HG02885 (cell line): ENCODE results near the gene ERC2.

Source experiments
- ATAC-seq: cut with Tn5 transposase; IDR thresholded peaks from one replicate; pipeline ENCODE4 v1.9.1; 2021; ENCODE audit warnings: mild to moderate bottlenecking; ENCODE audit not compliant: unreplicated experiment, poor library complexity

The ERC2 gene

GRCh38 chr3:56321383-56321782, 146.9 kb downstream of the ERC2 start:
- no peak for ATAC-seq

- no peak for ATAC-seq
These were observed 147.4 kb downstream of the ERC2 start for GRCh38 chr3:56320883-56321282.

GRCh38 chr3:56318891-56319290, 149.4 kb downstream of the ERC2 start:
- no peak for ATAC-seq

DNA sequence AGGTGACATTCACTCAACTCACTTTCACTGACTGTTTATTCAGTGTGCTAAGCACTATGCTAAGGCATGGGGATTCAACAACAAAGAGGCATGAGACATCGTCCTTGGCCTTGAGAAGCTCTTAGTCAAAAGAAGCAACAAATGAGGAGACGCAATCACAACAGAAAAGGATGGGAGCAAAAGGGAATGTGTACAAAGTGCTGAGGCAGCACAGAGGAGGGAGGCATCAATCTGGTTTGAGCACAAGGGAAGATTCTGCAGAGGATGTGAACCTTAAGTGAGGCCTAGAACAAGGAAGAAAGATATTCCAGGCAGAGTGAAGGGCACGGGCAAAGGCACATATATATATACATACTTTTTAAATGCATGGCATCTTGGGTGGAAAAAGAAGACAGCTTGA, 151.3 kb downstream of the ERC2 start:
- no peak for ATAC-seq

- ATAC-seq: no peak
These were observed 153.4 kb downstream of the ERC2 start for GRCh38 chr3:56314842-56315241.

DNA sequence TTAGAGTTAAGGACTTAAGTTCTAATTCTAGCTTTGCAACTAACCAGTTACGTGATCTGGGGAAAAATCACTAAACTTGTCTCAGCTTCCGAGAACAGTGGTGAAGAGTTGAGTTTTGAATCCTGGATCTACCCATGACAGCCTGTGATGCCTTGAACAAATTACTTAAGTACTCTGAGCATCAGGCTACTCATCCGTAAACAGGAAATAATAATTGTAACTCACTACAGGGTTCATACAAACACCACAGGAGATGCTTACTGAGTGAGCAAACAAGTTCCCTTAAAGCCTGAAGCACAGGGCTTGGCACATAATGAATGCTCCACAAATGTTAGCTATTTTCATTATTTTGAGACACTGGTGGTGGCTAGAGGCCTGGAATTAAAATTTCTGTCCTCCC, 158.8 kb downstream of the ERC2 start:
- ATAC-seq: no peak

GRCh38 chr3:56308471-56308870, 159.8 kb downstream of the ERC2 start:
- no peak for ATAC-seq

DNA sequence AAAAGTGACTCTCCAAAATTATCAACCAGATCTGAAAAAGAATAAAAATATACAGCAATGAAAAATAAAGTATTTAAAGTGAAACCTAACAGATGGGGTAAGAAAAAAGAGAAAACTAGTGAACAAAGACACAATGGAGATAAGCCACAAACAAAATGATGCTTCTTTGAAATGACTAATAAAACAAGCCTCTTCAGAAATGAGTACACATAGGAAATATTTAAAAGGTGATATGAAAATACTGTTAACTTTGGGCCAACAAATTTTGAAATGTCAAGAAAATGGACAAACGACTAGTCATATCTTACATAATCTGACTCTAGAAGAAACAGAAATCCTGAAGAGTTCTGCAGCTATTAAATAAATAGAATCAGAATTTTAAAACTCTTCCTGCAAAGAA, 164.2 kb downstream of the ERC2 start:
- no peak for ATAC-seq

GRCh38 chr3:56303487-56303886, 164.8 kb downstream of the ERC2 start:
- peak; percentile 89 for ATAC-seq

- ATAC-seq: no peak
These were observed 165.8 kb downstream of the ERC2 start for GRCh38 chr3:56302417-56302816.

- peak; percentile 47 for ATAC-seq
These were observed 170.9 kb downstream of the ERC2 start for GRCh38 chr3:56297281-56297840.

DNA sequence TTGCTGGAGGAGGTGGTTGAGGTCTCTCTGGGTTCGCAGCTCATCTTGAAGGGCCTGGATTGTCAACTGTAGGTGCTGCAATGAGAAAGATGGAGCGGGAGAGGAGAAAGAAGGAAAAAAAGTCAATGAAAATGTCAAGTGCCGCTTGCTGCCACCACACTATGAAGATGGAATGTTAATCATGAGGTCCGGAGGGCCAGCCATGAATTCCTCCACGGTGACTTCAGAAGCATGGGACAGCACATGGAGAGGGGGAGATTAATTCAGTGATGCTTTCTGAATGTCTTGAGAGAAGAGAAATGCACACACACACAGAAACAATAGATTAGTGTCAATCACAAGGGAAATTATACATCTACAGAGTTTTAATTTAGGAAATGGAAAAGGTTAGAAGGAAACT, 171.9 kb downstream of the ERC2 start:
- no peak for ATAC-seq

DNA sequence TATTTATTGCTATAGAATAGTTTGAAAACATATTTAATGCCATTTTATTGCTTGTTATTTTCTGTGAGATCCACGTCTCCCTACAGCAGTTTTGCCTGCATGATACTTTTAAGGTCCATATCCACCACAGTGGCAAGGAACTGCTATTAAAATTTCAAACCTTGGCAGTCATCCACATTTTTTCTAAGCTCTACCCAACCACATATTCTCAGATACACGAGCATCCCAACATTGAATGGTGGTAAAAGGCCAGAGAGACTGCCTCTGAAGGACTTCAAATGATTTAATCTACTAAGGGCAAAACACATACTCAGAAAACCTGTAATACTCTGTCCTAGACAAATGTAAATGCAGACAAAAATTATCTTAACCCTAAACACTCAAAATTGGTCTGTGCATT, 173.1 kb downstream of the ERC2 start:
- ATAC-seq: no peak

DNA sequence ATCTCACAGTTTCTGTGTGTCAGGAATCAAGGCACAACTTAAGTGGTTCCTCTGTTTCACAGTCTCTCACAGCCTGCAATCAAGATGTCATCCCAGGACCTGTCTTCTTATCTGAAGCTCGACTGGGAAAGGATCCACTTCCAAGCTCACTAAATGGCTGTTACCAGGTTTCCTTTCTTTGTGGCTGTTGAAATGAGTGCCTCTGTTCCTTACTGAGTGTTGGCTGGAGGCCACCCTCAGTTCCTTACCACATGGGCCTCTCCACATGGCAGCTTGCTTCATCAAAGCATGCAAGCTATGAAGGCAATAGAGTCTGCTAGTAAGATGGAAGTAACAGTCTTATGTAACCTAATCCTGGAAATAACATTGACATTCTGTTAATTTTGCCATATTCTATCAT, 174.0 kb downstream of the ERC2 start:
- ATAC-seq: no peak

DNA sequence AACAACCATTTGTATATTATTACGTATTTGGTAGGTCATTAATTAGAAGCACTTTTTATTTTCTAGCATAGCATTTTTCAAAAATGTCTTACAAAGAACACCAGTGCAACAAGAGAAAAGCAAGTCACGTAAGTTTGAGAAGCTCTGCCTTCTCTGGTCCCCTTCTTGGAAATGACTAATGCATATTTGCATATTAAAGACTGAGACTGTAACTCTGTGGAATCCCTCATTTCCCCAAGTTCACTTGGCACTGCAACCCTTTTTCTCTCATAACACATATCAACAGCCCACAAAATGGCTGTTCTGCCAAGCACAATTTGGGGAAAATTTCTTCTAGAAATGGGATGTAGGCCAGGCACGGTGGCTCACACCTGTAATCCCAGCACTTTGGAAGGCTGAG, 176.3 kb downstream of the ERC2 start:
- ATAC-seq: peak; percentile 46

GRCh38 chr3:56291244-56291680, 177.0 kb downstream of the ERC2 start:
- peak; percentile 68 for ATAC-seq

- ATAC-seq: no peak
These were observed 177.9 kb downstream of the ERC2 start for GRCh38 chr3:56290374-56290773.

GRCh38 chr3:56288258-56288657, 180.0 kb downstream of the ERC2 start:
- no peak for ATAC-seq

GRCh38 chr3:56282341-56282740, 185.9 kb downstream of the ERC2 start:
- ATAC-seq: no peak

GRCh38 chr3:56277236-56277635, 191.0 kb downstream of the ERC2 start:
- no peak for ATAC-seq

- no peak for ATAC-seq
These were observed 193.1 kb downstream of the ERC2 start for GRCh38 chr3:56275120-56275519.

- ATAC-seq: no peak
These were observed 198.3 kb downstream of the ERC2 start for GRCh38 chr3:56269755-56270535.
